Osteocyte (in vitro differentiated cells): ENCODE measurements around the gene NR4A1. TPM values are rescaled to one million over a fixed set of nuclear protein-coding genes. Genes with fewer than 3 reads are reported as not detected.

ENCODE experiments used
- DNase-seq: peaks from one replicate; pipeline ENCODE4 v3.0.0; 2021; ENCODE audit warnings: mixed read lengths; ENCODE audit not compliant: unreplicated experiment; ENCODE audit errors: extremely low spot score
- H3K27ac Mint-ChIP-seq: one replicate; pipeline ENCODE4 v1.8.0; 2021; ENCODE audit warnings: mild to moderate bottlenecking, mixed read lengths; ENCODE audit not compliant: unreplicated experiment
- H3K27me3 Mint-ChIP-seq: one replicate; pipeline ENCODE4 v1.8.0; 2021; ENCODE audit warnings: mixed read lengths; ENCODE audit not compliant: unreplicated experiment
- H3K36me3 Mint-ChIP-seq: one replicate; pipeline ENCODE4 v1.8.0; 2021; ENCODE audit warnings: mixed read lengths; ENCODE audit not compliant: unreplicated experiment
- H3K4me1 Mint-ChIP-seq: one replicate; pipeline ENCODE4 v1.8.0; 2021; ENCODE audit warnings: mixed read lengths; ENCODE audit not compliant: unreplicated experiment
- H3K4me3 Mint-ChIP-seq: one replicate; pipeline ENCODE4 v1.8.0; 2021; ENCODE audit warnings: mild to moderate bottlenecking, moderate library complexity, mixed read lengths; ENCODE audit not compliant: unreplicated experiment
- H3K9me3 Mint-ChIP-seq: one replicate; pipeline ENCODE4 v1.8.0; 2021; ENCODE audit warnings: mixed read lengths; ENCODE audit not compliant: unreplicated experiment
- CTCF ChIP-seq: fragments of 200-600 bp; sonication (generic); IDR thresholded peaks from 2 replicates; pipeline ENCODE4 v1.5.0; 2021; ENCODE audit warnings: antibody characterized with exemption, mild to moderate bottlenecking, moderate library complexity
- total RNA-seq: library from RNA; stranded (reverse); gene quantifications from 2 replicates; pipeline ENCODE4 v1.2.1, GENCODE V29; 2021

NR4A1 gene
- total RNA-seq, 1 donor from 2014 or later: 13.0 TPM

DNA sequence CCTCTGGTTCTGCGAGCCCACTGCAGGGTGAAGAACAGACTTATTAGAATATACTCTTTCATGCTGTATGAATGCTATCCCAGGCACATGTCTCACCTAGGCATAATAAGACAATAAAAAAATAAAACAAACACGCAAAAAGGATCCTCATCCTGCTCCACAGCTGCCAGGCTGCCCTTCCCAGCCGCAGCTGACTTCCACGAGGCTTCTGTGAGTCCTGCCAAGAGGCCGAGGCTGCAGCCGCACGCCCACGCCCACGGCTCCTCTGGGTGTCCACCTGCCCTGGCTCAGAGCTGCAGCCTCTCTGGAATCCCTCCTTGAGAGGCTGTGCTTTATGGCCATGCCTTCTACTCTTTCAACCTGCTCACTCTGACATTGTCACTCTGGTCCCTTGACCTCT, 35.1 kb downstream of the NR4A1 start:
- Mint-ChIP-seq H3K4me3 (no peak overlapping the region), H3K36me3 (no peaks in the 10 kb centered on the region), H3K27me3 (peaks cover 25% of the 10 kb centered on the region), H3K9me3 (no peaks in the 10 kb centered on the region), H3K4me1 (peaks cover 14% of the 10 kb centered on the region), H3K27ac (no peak overlapping the region)
- DNase-seq: no peak
- TF ChIP-seq CTCF: no peak

DNA sequence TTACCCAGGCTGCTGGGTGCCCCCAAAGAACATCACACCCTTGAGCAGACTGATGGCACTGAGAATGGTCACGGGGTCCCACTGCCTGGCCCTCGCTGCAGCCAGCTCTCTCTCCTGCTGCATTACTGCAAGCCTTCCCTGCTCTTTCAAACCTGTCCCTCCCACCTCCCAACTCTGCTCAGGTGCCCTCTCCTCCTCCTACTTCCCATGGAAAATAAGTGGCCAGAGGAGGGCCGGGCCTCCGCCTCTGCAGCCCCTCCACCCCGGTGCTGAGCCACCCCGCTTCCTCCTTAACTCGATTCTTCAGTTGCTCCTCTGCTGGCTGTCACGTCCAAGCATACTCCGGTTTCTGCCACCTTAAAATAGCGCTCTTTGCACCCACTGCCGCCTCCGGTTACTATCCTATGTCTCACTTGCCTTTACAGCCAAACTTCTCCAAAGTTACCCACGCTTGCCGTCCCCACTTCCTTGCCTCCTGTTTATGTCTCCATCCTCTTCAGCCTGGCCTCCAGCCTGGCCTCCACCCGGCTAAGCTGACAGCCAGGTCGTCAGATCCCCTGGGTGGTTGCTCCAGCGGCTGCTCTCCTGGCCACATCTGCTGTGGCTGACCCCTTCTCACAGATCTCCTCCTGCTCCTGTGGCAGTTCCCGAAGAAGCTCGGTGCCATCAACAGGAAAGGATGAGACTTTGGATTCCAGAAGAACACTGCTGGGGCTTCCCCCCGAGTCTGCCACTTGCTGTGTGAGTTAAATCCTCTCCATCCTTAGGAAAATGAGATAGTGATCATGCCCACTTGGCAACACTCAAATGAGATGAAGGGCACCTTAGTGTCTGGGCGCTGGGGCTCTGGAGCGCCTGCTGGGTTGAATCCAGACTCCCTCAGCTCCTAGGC, 35.9 kb downstream of the NR4A1 start:
- no peak for DNase-seq
- TF ChIP-seq CTCF: no peak
- no peak overlapping the region for H3K27ac Mint-ChIP-seq
- H3K9me3 Mint-ChIP-seq: no peaks in the 10 kb centered on the region
- H3K27me3 Mint-ChIP-seq: peaks cover 33% of the 10 kb centered on the region
- H3K4me3 Mint-ChIP-seq: no peak overlapping the region
- no peaks in the 10 kb centered on the region for H3K36me3 Mint-ChIP-seq
- H3K4me1 Mint-ChIP-seq: peaks cover 6% of the 10 kb centered on the region

- H3K36me3 Mint-ChIP-seq: no peaks in the 10 kb centered on the region
- H3K9me3 Mint-ChIP-seq: no peaks in the 10 kb centered on the region
- no peak for DNase-seq
- peaks cover 38% of the 10 kb centered on the region for H3K27me3 Mint-ChIP-seq
- peaks cover 2% of the 10 kb centered on the region for H3K4me1 Mint-ChIP-seq
- H3K27ac Mint-ChIP-seq: no peak overlapping the region
- H3K4me3 Mint-ChIP-seq: no peak overlapping the region
- TF ChIP-seq CTCF: no peak
Measured at GRCh38 chr12:52087961-52088820, 36.9 kb downstream of the NR4A1 start.

- Mint-ChIP-seq H3K27me3 (peaks cover 46% of the 10 kb centered on the region), H3K4me3 (no peak overlapping the region), H3K27ac (no peak overlapping the region)
Measured at GRCh38 chr12:52089491-52089890, 38.2 kb downstream of the NR4A1 start.

More at GRCh38 chr12:52089491-52089890, 38.2 kb downstream of the NR4A1 start:
- no peaks in the 10 kb centered on the region for H3K36me3 Mint-ChIP-seq
- DNase-seq: no peak
- H3K4me1 Mint-ChIP-seq: no peaks in the 10 kb centered on the region
- no peaks in the 10 kb centered on the region for H3K9me3 Mint-ChIP-seq
- TF ChIP-seq CTCF: no peak
